Lung (tissue), 12 donors: ENCODE data around the gene SLC22A2. TPM values are rescaled to one million over a fixed set of nuclear protein-coding genes. Genes with fewer than 3 reads are reported as not detected.

Experiments
- ATAC-seq: fragments of 200-7000 bp; cut with Tn5 transposase; one replicate; pipeline ENCODE4 v1.9.1; 2020; ENCODE audit warnings: moderate number of reproducible peaks; ENCODE audit not compliant: insufficient read depth, low FRiP score
- DNase-seq, 3 donors: peaks; one replicate each; pipeline ENCODE4 v3.0.0-alpha.2; 2013 to 2017
- H3K27ac ChIP-seq, 2 donors: one replicate each; pipeline ENCODE4 v1.5.1; 2013; ENCODE audit warnings: mild to moderate bottlenecking in 2 of 2, moderate library complexity in 2 of 2, control low read depth in 1 of 2, inconsistent platforms in 1 of 2, low read depth in 1 of 2, low read length in 1 of 2
- H3K27me3 ChIP-seq, 3 donors: one replicate each; pipeline ENCODE4 v1.5.1; 2013; ENCODE audit warnings: low read length in 2 of 3; ENCODE audit not compliant: control insufficient read depth in 3 of 3, insufficient read depth in 3 of 3
- H3K36me3 ChIP-seq, 4 donors: one replicate each; pipeline ENCODE4 v1.5.1; 2013; ENCODE audit warnings: low read length in 4 of 4, mild to moderate bottlenecking in 1 of 4, moderate library complexity in 1 of 4; ENCODE audit not compliant: control insufficient read depth in 4 of 4, insufficient read depth in 4 of 4
- H3K4me1 ChIP-seq, 5 donors: one replicate each; pipeline ENCODE4 v1.5.1; 2013; ENCODE audit warnings: low read length in 5 of 5, mild to moderate bottlenecking in 2 of 5, moderate library complexity in 1 of 5; ENCODE audit not compliant: control insufficient read depth in 5 of 5, insufficient read depth in 5 of 5
- H3K4me3 ChIP-seq: one replicate; pipeline ENCODE4 v1.5.1; 2013; ENCODE audit warnings: mild to moderate bottlenecking, control low read depth, moderate library complexity
- H3K9ac ChIP-seq, 2 donors: one replicate each; pipeline ENCODE4 v1.5.1; 2013; ENCODE audit warnings: low read length in 2 of 2, control low read depth in 1 of 2; ENCODE audit not compliant: insufficient read depth in 1 of 2
- H3K9me3 ChIP-seq, 4 donors: one replicate each; pipeline ENCODE4 v1.5.1; 2013; ENCODE audit warnings: low read length in 3 of 4, mild to moderate bottlenecking in 1 of 4, moderate library complexity in 1 of 4; ENCODE audit not compliant: control insufficient read depth in 4 of 4, insufficient read depth in 3 of 4
- WGBS, 2 donors: extraction: QIAGEN DNeasy Blood & Tissue Kit; methylation state at CpG; one replicate each; pipeline ENCODE4 v1.1.7; 2013; 5-methylcytosine and 5-hydroxymethylcytosine counted together
- polyA plus RNA-seq, 2 donors: library from polyadenylated mRNA; stranded (reverse); fragments of 200-250 nt; gene quantifications; one replicate each; pipeline ENCODE4 v1.2.1, GENCODE V29; 2013
- total RNA-seq, 2 donors: library from RNA; depleted of rRNA in 1 of 2; stranded (reverse); fragments of >200 nt in 1 of 2; gene quantifications; one replicate each; pipeline ENCODE4 v1.2.1, GENCODE V29; 2014 to 2021
- TF ChIP-seq, protein P1 (sequence below): IDR thresholded peaks from 2 replicates; pipeline ENCODE4 v1.5.1; 2012; ENCODE audit warnings: mild to moderate bottlenecking; ENCODE audit errors: control extremely low read depth, extremely low read depth
- donor health status: control.
- donor health status: control.
- donor health status: Bipolar disorder and iron deficiency.
- donor health status: healthy.
- donor health status: DM: yes; HTN: yes; CAD: no.

The SLC22A2 gene
- total and polyA plus RNA-seq, 4 donors: not detected

DNA sequence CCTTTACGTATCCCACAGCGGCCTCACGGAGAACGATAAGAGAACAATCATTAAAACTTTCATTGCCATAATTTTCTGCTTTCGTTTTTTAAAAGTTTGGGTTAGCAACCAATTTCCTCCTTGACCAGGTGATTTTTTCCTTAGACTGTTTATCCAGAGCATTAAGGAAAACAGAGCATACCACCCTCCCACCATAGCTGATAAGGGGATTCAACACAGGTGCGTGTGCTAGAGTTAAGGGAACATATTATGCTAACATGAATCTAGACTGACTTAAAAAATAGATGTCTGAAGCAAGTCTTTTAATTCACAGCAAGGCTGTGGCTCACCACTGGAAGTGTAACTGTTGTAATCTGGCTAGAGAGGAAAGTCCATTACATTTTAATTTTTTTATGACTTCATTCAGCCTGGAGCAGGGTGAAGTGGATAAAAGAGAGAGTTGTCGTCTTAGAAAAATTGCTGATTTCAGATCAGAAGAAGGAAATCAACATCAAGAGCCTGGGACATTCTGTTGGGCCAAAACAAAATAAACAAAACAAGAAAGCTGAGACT, 5.5 kb upstream of the SLC22A2 start:
- no peaks in the 10 kb centered on the region for H3K36me3 ChIP-seq
- H3K27me3 ChIP-seq: no peaks in the 10 kb centered on the region
- TF ChIP-seq, protein P1, sequence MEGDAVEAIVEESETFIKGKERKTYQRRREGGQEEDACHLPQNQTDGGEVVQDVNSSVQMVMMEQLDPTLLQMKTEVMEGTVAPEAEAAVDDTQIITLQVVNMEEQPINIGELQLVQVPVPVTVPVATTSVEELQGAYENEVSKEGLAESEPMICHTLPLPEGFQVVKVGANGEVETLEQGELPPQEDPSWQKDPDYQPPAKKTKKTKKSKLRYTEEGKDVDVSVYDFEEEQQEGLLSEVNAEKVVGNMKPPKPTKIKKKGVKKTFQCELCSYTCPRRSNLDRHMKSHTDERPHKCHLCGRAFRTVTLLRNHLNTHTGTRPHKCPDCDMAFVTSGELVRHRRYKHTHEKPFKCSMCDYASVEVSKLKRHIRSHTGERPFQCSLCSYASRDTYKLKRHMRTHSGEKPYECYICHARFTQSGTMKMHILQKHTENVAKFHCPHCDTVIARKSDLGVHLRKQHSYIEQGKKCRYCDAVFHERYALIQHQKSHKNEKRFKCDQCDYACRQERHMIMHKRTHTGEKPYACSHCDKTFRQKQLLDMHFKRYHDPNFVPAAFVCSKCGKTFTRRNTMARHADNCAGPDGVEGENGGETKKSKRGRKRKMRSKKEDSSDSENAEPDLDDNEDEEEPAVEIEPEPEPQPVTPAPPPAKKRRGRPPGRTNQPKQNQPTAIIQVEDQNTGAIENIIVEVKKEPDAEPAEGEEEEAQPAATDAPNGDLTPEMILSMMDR: no peak
- no peaks in the 10 kb centered on the region for H3K4me1 ChIP-seq
- no peaks in the 10 kb centered on the region for H3K9me3 ChIP-seq
- H3K4me3 ChIP-seq: no peak overlapping the region
- ATAC-seq (no peak), DNase-seq (no peak)
- H3K9ac ChIP-seq: no peak overlapping the region
- no peak overlapping the region for H3K27ac ChIP-seq
- 84 to 90% methylated on average over 7 of the region's 7 CpGs for WGBS, 2 donors

DNA sequence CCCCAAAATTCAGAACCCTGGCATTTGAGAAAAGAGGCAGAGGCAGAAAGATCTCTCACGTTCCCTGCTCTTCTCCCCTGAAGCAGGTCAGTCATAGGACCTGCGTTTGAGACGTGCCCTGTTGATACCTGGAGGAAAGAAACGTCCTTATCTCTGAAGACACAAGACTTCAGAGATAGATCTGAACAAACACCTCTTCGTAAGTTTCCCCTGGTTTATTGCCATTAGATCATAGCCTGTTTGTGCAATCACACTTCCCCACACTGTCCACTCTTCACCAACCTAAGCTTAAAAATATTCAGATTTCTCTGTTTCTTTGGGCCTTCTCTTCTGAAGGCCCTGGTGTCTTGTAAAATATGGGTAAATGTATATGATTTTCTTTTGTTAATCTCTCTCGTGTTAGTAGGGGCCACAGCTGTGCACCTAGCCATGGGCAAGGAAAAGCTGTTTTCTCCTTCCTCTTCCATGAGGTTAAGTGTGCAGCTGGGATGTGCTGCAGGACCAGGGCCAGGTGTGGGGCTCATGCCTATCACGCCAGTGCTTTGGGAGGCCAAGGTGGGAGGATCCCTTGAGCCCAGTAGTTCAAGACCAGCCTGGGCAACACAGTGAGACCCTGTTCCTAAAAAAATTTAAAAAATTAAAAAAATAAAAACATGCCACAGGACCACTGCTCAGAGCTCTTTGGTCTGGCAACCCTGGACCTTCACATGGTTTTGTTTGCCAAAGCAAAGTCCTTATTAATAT, 4.7 kb upstream of the SLC22A2 start:
- 68 to 71% methylated on average over 7 of the region's 7 CpGs for WGBS, 2 donors

GRCh38 chr6:160261991-160262680, 3.5 kb upstream of the SLC22A2 start:
- no peaks in the 10 kb centered on the region for H3K4me1 ChIP-seq

More for the DNA sequence above, 4.7 kb upstream of the SLC22A2 start:
- no peaks in the 10 kb centered on the region for H3K27me3 ChIP-seq
- TF ChIP-seq, protein P1: no peak
- H3K27ac ChIP-seq: no peak overlapping the region
- no peak overlapping the region for H3K9ac ChIP-seq
- no peaks in the 10 kb centered on the region for H3K36me3 ChIP-seq
- DNase-seq: no peak
- H3K4me3 ChIP-seq: no peak overlapping the region
- no peaks in the 10 kb centered on the region for H3K4me1 ChIP-seq
- no peak for ATAC-seq
- H3K9me3 ChIP-seq: no peaks in the 10 kb centered on the region

More at GRCh38 chr6:160261991-160262680, 3.5 kb upstream of the SLC22A2 start:
- no peaks in the 10 kb centered on the region for H3K27me3 ChIP-seq
- no peaks in the 10 kb centered on the region for H3K36me3 ChIP-seq
- no peak overlapping the region for H3K27ac ChIP-seq
- no peak for DNase-seq
- no peak overlapping the region for H3K9ac ChIP-seq
- no peaks in the 10 kb centered on the region for H3K9me3 ChIP-seq
- TF ChIP-seq, protein P1: no peak
- no peak overlapping the region for H3K4me3 ChIP-seq
- no peak for ATAC-seq
- whole genome bisulfite sequencing, 2 donors: 74 to 75% methylated on average over 7 of the region's 7 CpGs
